Caco-2 (cell line): ENCODE data around the gene SLC20A1. TPM values are rescaled to one million over a fixed set of nuclear protein-coding genes. Genes with fewer than 3 reads are reported as not detected.

Source experiments
- BruUV-seq: library from RNA; stranded (reverse); fragments of 400-500 nt; replicated peaks from 2 replicates; lab custom pipeline; 2021; lab: Mats Ljungman, UMichigan
- CTCF ChIA-PET: fragments of 300-600 bp; sonication (Branson Sonifier 250); formaldehyde crosslinking; loops from one replicate; lab custom pipeline; 2022; ENCODE audit warnings: antibody characterized with exemption; lab: Charles Lee
- POLR2A ChIA-PET: fragments of 300-600 bp; sonication (Branson Sonifier 250); formaldehyde crosslinking; loops from one replicate; lab custom pipeline; 2022; ENCODE audit warnings: antibody characterized with exemption; lab: Charles Lee
- DNase-seq, 2 experiments: peaks; one replicate each; pipeline versions ENCODE4 v3.0.0 to v3.0.0-alpha.2; 2020 to 2022
- H3K27me3 ChIP-seq: replicated peaks from 2 replicates; pipeline ENCODE4 v1.6.0; 2011; ENCODE audit warnings: low read length; ENCODE audit not compliant: control insufficient read depth, insufficient read depth
- H3K36me3 ChIP-seq: 2 replicates; pipeline ENCODE4 v1.5.1; 2011; ENCODE audit warnings: low read length; ENCODE audit not compliant: control insufficient read depth, insufficient read depth
- H3K4me1 ChIP-seq: fragments of 250-450 bp; sonication (Bioruptor Pico); 2 replicates; pipeline ENCODE4 v1.5.1; 2020; ENCODE audit warnings: mild to moderate bottlenecking
- H3K4me3 ChIP-seq: 2 replicates; pipeline ENCODE4 v1.5.1; 2011; ENCODE audit warnings: low read depth, mild to moderate bottlenecking, control low read depth, low read length
- H3K9me3 ChIP-seq: fragments of 250-450 bp; sonication (Bioruptor Pico); 2 replicates; pipeline ENCODE4 v1.5.1; 2020; ENCODE audit warnings: mild to moderate bottlenecking, moderate library complexity
- H3K27ac Mint-ChIP-seq: one replicate; pipeline ENCODE4 v1.8.0; 2022; ENCODE audit warnings: mixed read lengths; ENCODE audit not compliant: unreplicated experiment
- H3K27me3 Mint-ChIP-seq: one replicate; pipeline ENCODE4 v1.8.0; 2022; ENCODE audit warnings: mixed read lengths; ENCODE audit not compliant: insufficient read depth, unreplicated experiment
- H3K36me3 Mint-ChIP-seq: one replicate; pipeline ENCODE4 v1.8.0; 2022; ENCODE audit warnings: mild to moderate bottlenecking, mixed read lengths; ENCODE audit not compliant: insufficient read depth, unreplicated experiment
- H3K4me1 Mint-ChIP-seq: one replicate; pipeline ENCODE4 v1.8.0; 2022; ENCODE audit warnings: low read depth, mixed read lengths; ENCODE audit not compliant: unreplicated experiment
- H3K4me3 Mint-ChIP-seq: one replicate; pipeline ENCODE4 v1.8.0; 2022; ENCODE audit warnings: mild to moderate bottlenecking, moderate library complexity, mixed read lengths; ENCODE audit not compliant: unreplicated experiment
- H3K9me3 Mint-ChIP-seq: one replicate; pipeline ENCODE4 v1.8.0; 2022; ENCODE audit warnings: mixed read lengths; ENCODE audit not compliant: unreplicated experiment
- CTCF ChIP-seq, 2 experiments: fragments of 200-600 bp in 1 of 2; IDR thresholded peaks; 1 replicate in 1 of 2; 2 replicates in 1 of 2; pipeline versions ENCODE4 v1.5.1 to v1.8.0; 2011 to 2022; ENCODE audit warnings: antibody characterized with exemption in 1 of 2, control low read depth in 1 of 2, inconsistent platforms in 1 of 2, low read depth in 1 of 2, low read length in 1 of 2, mild to moderate bottlenecking in 1 of 2, moderate library complexity in 1 of 2; ENCODE audit not compliant: insufficient read depth in 1 of 2, severe bottlenecking in 1 of 2, unreplicated experiment in 1 of 2
- intact Hi-C: fragments of 100-400 bp; cut with micrococcal nuclease; formaldehyde crosslinking; loops from one replicate; pipeline ENCODE4 v1.10.0; 2022; ENCODE audit not compliant: unreplicated experiment
- total RNA-seq: library from RNA; stranded (reverse); gene quantifications from 2 replicates; pipeline ENCODE4 v1.2.3, GENCODE V29; 2022

SLC20A1 gene
- total RNA-seq, 1 experiment from 2014 or later: 91.1 TPM

- ChIA-PET POLR2A (no interaction called here), CTCF (interaction anchor here (0.6 to 0.7 kb wide), 2 partner anchors 10 to 107 kb away, joined by 3 to 11 read pairs; no protein-coding TSS in a partner anchor)
- peaks cover 6% of the 10 kb centered on the region for H3K4me1 ChIP-seq
- H3K27ac Mint-ChIP-seq: no peak overlapping the region
- BruUV-seq: no TSS peak
- H3K4me3 Mint-ChIP-seq: no peak overlapping the region
- no peaks in the 10 kb centered on the region for H3K9me3 Mint-ChIP-seq
- no peaks in the 10 kb centered on the region for H3K36me3 ChIP-seq
- H3K27me3 ChIP-seq: no peaks in the 10 kb centered on the region
- no peak overlapping the region for H3K4me3 ChIP-seq
- no peak for DNase-seq
- no peaks in the 10 kb centered on the region for H3K27me3 Mint-ChIP-seq
- TF ChIP-seq CTCF (IDR thresholded peaks at IDR 0.05; ENCODE audit: insufficient read depth in 1 of 2, low read depth in 1 of 2, low read length in 1 of 2, severe bottlenecking in 1 of 2, unreplicated experiment in 1 of 2): no peak
- H3K36me3 Mint-ChIP-seq: no peaks in the 10 kb centered on the region
- no peaks in the 10 kb centered on the region for H3K9me3 ChIP-seq
- H3K4me1 Mint-ChIP-seq: peaks cover 7% of the 10 kb centered on the region
- intact Hi-C loops: no loop called here
These were observed 27.4 kb upstream of the SLC20A1 start for GRCh38 chr2:112618383-112618782.

- Mint-ChIP-seq H3K4me3 (no peak overlapping the region), H3K36me3 (no peaks in the 10 kb centered on the region), H3K27ac (no peak overlapping the region), H3K4me1 (peaks cover 5% of the 10 kb centered on the region), H3K27me3 (no peaks in the 10 kb centered on the region), H3K9me3 (no peaks in the 10 kb centered on the region)
- no peak for TF ChIP-seq CTCF (IDR thresholded peaks at IDR 0.05; ENCODE audit: insufficient read depth in 1 of 2, low read depth in 1 of 2, low read length in 1 of 2, severe bottlenecking in 1 of 2, unreplicated experiment in 1 of 2)
- CTCF ChIA-PET: no interaction called here
- Histone ChIP-seq H3K4me1 (peaks cover 10% of the 10 kb centered on the region), H3K4me3 (no peak overlapping the region), H3K27me3 (no peaks in the 10 kb centered on the region), H3K9me3 (no peaks in the 10 kb centered on the region), H3K36me3 (no peaks in the 10 kb centered on the region)
- intact Hi-C loops: loop anchor here (10.0 kb wide), 1 partner anchor 333 kb away; no protein-coding TSS in a partner anchor
- no TSS peak for BruUV-seq
- no peak for DNase-seq
- POLR2A ChIA-PET: no interaction called here
These were observed 23.8 kb upstream of the SLC20A1 start for GRCh38 chr2:112621790-112622527.

- no peak for DNase-seq
- no peaks in the 10 kb centered on the region for H3K36me3 ChIP-seq
- H3K27me3 ChIP-seq: no peaks in the 10 kb centered on the region
- H3K4me1 ChIP-seq: peaks cover 15% of the 10 kb centered on the region
- POLR2A ChIA-PET: interaction anchor here (0.7 kb wide), 1 partner anchor 149 kb away, joined by 4 read pairs; no protein-coding TSS in a partner anchor
- Mint-ChIP-seq H3K4me3 (no peak overlapping the region), H3K27me3 (no peaks in the 10 kb centered on the region), H3K27ac (no peak overlapping the region), H3K36me3 (no peaks in the 10 kb centered on the region), H3K9me3 (no peaks in the 10 kb centered on the region), H3K4me1 (no peaks in the 10 kb centered on the region)
- BruUV-seq: no TSS peak
- CTCF ChIA-PET: no interaction called here
- no peaks in the 10 kb centered on the region for H3K9me3 ChIP-seq
- TF ChIP-seq CTCF (IDR thresholded peaks at IDR 0.05; ENCODE audit: insufficient read depth in 1 of 2, low read depth in 1 of 2, low read length in 1 of 2, severe bottlenecking in 1 of 2, unreplicated experiment in 1 of 2): no peak
- intact Hi-C loops: loop anchor here (10.0 kb wide), 1 partner anchor 332 kb away; no protein-coding TSS in a partner anchor
- no peak overlapping the region for H3K4me3 ChIP-seq
These were observed 23.2 kb upstream of the SLC20A1 start for GRCh38 chr2:112622528-112622849.
